ENCODE results near the gene CACFD1.

DNA sequence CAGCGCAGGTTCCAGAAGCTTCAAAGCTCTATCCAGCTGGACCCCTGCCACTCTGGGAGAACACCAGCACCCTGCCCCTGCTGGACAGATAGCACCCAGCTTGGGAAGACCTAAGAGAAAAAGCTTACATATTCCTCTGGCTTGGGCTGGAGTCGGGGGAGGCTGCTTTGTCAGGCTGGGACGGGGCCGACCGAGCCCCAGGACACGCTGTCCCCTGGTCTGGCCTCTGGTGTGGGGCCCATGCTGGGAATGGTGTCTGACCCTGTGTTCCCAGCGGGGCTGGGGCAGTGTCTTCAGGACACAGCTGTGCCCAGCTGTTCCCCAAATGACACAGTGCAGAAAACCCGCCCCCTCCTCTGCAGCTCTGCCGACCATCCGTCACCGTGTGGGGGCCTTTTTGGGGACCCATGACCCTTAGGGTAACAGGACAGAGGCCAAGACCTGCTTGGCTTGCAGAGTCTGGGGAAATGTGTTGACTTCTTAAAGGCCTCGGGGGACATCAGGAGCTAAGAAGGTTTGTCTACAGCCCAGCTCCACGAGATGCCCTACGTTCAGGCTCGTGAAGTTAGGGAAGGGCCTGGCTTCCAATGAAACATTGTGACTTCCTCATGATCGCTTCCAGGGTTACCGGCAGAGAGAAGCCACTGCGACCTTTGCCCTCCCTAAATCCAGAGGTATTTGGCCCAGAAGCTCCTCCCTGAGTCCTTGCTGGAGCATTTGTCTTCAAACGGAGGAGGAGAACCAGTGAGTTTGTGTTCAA is 39.5 kb downstream of the CACFD1 start:
- no peak for TF ChIP-seq CTCF (conservative IDR thresholded peaks at IDR 0.05; ENCODE audit: low read depth, low read length)
- TF ChIP-seq EZH2 (IDR thresholded peaks at IDR 0.05; ENCODE audit: low read length, unreplicated experiment): no peak
- TF ChIP-seq EZH2phosphoT487 (IDR thresholded peaks at IDR 0.05; ENCODE audit: borderline replicate concordance, low read length): no peak
